NCI-H526 treated with DMSO at 0.1 percent for 48 hours (cell line): ENCODE data around the gene BCR.

Experiments used
- DNase-seq: peaks from one replicate; lab custom pipeline; 2025; lab: John Stamatoyannopoulos, UW

BCR gene

DNA sequence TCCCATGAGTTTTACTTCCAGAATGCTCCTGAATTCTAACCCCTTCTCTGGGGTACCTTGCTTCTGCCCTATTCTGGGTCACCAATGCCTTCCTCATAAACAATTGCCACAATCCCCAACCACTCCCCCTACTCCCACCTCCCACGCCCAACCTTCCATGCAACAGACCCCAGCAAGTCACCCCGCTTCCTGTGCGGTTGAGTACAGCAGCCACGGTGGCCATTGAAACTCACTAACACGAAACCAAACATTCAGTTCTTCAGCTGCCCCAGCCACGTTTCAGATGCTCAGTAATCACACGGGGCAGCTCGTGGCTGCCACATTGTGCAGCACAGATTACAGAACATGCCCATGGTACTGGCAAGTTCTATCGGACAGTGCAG lies 3.7 kb upstream of the BCR start:
- DNase-seq: no peak

DNA sequence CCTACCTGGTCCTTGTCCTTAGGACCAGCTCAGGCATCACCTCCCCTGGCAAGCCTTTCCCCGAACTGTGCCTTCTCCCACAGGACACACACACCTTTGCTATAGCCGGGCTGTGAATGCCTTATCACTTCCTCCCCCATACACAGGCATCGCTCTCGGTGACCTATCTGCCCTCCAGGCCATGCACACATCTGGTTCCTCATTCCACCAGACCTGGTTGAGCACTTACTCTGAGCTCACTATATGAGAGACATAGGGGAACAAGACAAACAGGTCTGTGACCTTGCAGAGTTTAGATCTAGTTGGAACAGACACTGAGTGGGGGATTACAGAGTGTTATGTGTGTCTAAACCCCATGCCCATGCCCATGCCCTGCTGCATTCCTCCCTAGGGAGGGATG lies 3.1 kb upstream of the BCR start:
- DNase-seq: no peak

DNA sequence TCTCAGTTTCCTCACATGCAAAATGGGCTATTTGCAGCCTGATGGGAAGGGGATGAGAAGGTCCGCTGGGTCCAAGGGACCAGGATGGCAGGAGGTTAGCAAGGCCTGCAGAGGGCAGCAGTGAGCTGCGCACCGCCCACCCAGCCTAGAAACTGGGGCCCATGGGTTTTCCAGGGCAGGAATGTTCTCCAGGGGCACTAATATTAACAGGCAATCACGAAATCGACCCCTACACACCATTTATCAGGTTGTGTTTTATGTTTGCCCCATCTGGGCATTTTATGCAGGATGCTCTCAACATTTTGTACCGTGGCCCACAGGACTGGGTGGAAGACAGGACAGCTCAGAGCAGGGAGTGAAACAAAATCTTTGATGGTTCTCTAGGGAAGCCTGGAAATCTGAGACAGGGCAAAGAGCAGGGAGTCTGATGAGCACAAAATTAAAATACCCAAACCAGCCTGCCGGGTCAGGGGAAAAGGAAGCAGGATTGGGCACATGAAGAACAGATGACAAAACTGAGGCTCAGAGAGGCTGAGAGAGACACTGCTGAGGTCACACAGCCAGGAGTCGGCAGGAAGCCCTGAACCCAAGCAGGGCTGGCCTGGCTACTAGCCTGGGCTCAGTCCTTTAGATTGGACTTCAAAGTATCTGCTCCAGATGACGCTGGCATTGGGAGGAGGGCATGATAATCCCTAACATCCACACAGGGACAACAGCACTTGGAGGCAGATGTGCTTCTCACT lies 1.6 kb upstream of the BCR start:
- peak; percentile 66 for DNase-seq

DNA sequence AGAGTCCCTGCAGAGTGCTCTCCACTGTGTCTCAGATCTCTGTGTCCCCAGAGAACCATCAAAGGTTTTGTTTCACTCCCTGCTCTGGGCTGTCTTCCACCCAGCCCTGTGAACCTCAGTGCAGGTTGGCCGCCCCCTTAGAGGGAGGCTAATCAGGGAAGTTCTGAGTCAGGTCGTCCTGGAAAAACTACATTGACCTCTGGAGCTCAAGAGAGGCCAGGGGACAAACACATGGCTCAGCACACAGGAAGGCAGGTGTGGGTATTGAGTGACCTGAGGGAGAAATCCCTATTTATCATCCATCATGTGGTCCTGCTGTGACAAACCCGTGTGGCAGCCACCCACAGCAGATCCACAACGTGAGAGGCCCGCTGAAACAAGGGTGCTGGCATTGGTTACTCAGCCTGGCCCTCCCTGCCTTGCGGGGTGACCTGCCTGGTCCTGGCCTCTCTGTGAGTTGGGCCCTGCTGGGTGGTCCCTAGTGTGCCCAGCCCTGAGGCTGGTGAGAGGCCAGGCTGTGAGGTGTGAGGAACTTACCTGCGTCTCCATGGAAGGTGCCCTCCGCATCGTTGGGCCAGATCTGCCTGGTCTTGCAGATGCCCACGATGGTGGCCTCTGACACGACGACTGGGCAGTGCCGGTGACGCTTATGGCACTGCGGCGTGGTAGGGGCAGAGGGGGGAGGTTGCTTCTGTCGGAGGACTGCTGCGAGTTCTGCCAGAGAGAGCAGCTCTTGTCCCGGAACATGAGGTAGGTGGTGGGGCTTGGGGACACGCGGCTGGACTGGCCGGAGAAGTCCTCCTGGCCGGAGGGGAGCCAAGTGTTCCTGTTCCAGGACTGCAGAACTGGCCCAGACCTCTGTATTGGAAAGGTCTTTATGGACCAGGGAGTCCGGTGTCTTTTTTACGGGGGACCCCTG lies 669 bp upstream of the BCR start:
- DNase-seq: no peak

DNA sequence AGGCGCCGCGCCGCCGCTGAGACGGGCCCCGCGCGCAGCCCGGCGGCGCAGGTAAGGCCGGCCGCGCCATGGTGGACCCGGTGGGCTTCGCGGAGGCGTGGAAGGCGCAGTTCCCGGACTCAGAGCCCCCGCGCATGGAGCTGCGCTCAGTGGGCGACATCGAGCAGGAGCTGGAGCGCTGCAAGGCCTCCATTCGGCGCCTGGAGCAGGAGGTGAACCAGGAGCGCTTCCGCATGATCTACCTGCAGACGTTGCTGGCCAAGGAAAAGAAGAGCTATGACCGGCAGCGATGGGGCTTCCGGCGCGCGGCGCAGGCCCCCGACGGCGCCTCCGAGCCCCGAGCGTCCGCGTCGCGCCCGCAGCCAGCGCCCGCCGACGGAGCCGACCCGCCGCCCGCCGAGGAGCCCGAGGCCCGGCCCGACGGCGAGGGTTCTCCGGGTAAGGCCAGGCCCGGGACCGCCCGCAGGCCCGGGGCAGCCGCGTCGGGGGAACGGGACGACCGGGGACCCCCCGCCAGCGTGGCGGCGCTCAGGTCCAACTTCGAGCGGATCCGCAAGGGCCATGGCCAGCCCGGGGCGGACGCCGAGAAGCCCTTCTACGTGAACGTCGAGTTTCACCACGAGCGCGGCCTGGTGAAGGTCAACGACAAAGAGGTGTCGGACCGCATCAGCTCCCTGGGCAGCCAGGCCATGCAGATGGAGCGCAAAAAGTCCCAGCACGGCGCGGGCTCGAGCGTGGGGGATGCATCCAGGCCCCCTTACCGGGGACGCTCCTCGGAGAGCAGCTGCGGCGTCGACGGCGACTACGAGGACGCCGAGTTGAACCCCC lies 798 bp downstream of the BCR start:
- DNase-seq: no peak

DNA sequence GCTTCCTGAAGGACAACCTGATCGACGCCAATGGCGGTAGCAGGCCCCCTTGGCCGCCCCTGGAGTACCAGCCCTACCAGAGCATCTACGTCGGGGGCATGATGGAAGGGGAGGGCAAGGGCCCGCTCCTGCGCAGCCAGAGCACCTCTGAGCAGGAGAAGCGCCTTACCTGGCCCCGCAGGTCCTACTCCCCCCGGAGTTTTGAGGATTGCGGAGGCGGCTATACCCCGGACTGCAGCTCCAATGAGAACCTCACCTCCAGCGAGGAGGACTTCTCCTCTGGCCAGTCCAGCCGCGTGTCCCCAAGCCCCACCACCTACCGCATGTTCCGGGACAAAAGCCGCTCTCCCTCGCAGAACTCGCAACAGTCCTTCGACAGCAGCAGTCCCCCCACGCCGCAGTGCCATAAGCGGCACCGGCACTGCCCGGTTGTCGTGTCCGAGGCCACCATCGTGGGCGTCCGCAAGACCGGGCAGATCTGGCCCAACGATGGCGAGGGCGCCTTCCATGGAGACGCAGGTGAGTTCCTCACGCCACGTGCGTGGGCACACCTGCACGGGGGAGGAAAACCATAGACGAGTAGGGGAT lies 1.5 kb downstream of the BCR start:
- no peak for DNase-seq

DNA sequence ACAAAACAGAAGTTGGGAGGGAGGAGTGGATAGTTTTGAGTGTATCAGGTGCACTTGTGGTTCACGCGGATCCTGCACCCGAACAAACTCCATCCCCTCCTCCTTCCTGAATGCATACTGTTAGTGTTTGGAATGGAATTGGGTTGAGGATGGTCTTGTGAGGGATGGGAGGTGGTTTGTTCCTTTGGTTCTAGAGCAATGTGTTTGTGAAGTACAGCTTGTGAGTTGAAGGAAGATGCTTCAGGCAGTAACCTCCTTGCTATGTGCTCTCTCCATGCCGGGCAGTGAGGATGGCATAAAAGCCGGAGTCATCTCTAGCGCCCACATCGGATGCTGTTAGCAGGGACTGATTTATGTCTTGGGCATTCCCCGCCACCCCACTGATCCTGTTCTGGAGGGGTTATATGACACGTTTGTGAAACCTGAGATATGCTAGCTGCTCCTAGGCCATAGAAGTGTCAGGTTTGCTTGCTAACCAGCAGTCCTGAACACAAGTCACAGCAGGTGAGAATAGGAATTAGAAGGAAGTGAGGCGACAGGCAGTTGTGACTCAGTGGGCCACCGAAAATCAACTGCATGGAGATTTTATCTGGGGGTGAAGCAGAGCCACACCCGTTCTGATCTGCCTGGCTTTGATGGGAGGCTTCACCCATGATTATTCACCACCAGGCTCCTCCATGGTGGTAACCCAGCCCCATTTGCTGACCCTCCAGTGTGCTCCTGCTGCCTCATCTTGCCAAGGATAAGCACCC lies 2.2 kb downstream of the BCR start:
- peak; percentile 33 for DNase-seq

DNA sequence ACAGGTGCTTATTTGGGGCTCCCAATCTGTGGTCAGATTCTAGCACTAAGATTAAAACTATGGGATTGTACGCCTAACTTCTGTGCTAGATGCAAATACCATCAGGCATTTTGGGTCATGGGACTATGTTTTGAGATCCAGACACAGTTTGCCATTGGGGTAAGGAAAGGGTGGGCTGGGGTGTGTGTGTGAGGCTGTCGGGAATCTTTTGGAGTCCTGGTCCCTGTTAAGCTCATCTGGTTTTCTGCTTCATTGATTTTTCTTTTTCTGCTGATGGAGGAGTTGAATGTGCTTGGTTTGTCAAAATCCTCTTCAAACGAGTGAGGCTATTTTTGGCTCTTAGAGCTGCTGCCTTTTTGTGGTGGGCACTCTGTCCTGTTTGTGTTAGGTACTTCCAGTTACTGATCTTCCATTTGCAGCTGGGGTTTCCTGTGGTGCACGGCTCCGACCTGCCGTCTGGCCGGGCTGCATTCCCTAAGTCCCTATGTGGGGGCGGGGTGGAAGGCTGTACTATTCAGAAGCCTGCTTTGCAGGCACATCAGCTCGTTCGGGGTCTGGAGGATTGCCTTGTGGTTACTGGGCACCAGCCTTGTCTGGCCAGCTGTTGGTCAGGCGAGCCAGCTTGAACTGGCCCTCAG lies 2.9 kb downstream of the BCR start:
- DNase-seq: no peak

DNA sequence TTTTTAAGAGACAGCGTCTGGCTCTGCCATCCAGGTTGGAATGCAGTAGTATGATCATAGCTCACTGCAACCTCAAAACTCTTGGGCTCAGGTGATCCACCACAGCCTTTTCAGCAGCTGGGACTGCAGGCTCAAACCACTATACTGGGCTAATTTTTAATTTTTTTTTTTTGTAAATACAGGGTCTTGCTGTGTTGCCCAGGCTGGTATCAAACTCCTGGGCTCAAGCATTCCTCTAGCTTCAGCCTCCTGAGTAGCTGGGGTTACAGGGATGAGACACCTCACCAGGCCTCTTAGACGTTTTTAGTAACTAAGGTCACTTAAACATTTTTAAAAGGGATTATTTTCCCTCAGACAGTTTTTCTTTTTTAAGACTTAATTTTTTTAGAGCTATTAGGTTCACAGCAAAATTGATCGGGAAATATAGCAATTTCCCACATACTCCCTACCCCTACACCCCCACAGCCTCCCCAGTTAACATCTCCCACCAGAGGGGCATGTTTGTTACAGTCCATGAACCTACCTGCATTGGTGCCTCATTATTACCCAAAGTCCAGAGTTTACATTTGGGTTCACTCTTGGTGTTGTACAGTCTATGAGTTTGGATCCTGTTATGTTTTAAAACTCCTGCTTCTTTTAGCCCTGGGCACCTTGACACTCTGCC lies 3.9 kb downstream of the BCR start:
- no peak for DNase-seq

DNA sequence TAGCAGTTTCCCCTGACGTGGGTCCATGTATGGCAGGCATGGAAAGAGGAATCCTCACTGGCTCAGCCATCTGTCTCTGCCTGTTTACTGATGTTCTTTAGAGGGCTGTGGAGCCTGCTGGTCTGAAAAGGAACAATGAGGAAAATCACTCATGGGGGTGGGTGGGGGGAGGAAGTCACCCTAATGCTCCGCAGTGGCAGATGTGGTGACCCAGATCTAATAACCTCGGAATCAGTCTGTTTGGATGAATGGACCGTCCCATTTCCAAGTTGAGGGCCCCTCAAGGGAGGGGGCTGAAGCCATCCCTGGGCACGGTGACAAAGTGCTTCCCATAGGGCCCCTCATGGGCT lies 4.4 kb downstream of the BCR start:
- DNase-seq: no peak

DNA sequence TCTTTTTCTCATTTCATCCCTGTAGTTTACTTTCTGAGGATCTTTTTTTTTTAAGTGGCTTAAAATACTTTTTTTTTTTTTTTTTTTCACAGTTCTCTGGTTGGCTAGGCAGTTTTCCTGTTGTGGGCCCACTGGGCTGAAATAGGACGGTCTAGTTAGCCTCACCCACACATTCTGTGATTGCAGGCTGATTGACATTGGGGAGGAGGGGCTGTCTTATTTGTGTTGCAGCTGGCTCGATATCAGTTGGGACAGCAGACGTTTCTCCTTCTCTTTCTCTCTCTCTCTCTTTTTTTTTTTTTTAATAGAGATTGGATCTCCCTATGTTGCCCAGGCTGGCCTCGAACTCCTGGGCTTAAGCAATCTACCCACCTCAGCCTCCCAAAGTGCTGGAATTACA lies 6.9 kb downstream of the BCR start:
- DNase-seq: no peak

DNA sequence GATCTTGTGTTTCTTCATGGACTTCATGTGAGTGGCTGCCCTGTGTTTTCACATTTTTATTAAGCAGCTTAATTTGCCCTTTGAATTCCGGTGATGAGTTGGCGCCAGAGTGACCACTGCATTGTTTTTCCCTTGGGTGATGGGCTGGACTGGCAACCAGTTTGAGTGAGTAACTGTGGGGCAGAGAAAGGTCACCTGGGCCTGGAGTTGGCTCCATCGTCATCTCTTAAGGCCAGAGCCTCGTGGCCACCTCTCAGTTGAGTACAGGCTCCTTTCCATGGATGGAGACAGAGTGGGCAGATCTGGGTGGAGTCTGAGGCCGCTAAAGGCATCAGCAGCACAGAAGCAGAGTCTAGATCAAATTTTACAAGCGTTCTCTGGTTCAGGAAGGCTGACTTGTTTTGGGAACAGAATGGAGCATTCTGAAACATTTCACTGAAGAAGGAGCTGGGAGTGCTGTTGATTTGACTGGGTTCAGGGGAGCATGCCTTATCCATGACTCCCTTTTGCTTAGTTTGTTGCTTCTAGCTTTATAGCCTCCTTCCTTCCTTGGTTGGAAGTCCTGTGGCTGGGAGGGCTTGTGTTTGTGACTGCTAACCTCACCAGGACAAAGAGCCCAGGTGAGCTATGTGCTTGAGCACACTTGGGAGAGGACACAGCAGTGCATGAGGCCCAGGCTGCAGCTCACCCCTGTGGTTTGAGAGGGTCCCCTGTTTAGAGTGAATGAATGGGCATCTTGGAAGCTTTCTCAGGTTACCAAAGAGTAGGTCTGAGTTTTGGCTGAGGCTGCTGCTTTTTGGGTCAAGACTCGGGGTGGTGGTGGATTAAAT lies 7.8 kb downstream of the BCR start:
- no peak for DNase-seq

DNA sequence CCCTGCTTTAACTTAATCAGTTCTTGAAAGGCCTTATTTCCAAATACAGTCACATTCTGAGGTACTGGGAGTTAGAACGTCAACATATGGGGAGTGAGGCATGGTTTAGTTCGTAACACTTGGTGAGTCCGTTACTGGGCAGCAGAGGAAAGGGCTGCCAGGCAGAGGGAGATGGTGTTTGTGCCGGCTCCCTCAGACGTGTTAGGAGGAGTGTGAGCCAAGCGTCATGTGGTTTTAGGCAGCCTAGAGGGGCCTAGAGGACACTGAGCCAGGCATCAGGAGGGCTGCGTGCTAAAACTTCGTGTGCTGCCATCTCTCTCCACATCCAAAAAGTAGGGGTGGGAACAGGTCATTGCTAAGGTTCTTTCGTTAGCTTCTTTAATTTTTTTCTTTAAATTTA lies 10.2 kb downstream of the BCR start:
- DNase-seq: no peak

DNA sequence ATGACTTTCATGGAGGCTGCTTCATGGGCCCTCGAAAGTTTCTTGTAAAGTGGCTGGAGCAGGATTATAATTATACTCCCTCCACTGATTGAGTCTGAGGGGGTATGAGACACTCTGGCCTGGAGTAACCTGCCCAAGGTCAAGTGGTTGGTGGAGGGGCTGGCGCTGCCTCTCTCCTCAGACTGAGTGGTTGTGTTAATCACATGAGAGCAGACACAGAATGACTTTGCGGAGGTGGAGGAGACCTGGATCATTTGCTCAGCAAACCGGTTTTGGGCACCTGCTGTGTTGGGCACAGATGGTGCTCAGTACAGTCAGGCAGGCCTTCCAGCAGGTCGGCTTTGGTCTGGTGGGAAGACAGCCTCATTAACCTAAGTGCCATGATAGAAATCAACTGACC lies 11.8 kb downstream of the BCR start:
- DNase-seq: no peak

DNA sequence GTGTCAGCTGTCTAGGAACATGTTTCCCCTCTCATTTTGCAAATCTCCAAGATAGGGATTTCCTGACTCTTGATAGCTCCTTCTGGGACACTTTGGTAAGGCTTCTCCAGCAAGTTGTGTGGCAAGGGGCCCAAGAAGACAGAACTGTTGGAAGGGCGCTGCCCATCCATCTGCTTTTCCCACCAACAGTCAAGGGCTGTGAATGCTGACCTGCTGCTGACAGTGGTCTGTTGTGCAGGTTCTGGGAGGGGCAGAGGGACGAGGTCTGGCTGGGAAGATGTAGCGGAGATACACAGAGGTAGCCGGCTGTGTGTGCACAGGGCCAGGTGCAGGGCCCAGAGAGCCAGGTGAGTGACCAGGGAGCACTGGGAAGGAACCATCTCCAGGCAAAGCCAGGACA lies 12.2 kb downstream of the BCR start:
- DNase-seq: no peak

DNA sequence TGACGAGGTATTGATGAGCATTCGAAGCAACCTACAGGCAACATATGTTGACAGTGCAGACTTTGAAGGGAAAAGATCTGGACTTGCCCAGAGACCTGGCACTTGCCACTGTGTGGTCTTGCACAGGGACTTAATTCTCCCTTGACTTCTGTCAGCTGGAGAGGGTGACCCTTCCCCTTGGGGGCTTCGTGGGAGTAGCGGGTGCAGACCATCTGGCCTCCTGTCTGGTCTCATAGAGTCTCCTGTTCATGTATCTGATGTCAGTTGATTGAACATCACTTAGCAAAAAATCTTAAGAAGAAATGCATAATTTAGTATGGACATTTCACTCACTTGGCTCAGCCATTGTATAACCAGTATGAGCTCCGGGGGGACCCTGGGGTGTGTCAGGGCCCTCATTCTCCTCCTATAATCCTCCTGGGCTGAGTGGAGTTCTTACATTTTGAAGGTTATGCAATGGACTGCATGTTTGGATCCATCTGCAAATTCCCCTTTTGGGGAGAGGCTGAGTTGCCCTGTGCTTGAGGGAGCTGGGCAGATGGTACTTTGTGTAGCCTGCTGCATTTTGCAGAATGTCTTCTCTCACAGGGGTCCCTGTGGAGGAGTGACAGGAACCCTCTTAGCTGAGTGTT lies 13.0 kb downstream of the BCR start:
- DNase-seq: no peak

DNA sequence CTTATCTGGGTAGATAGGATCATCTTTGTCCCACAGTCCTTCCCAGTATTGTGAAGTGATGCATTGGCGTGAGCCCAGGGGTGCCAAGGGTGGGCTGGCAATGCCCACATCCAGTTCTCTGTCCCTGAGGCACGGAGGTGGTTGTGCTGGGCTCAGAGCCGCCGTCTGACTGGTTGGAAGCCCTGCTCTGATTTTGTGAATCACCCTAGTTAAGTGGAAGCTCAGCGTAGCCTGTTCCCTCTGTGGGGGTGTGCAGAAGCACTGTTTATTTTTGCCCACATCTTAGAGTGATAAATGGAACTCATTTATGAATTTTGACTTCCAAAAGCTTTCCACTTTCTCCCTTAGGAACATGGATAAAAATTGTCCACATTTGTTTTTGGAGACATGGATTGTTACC lies 13.6 kb downstream of the BCR start:
- no peak for DNase-seq

DNA sequence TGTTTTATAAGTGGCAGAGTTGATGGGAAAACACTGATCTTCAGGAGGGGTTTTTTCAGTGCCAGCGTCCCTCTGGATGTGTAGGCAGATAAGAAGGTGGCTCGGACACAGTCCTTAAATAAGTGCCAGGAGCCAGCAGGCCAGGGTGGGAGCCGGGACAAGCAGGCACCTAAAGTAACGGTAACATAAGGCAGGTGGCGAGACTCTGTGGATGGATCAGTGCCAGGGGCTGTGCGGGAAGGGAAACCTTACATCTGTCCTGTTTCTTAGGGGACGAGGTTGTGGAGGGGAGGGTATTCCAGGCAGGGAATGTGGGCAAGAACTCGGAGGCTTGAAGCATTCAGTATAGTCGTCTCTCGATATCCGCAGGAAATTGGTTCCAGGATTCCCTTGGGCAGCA lies 15.9 kb downstream of the BCR start:
- DNase-seq: no peak

DNA sequence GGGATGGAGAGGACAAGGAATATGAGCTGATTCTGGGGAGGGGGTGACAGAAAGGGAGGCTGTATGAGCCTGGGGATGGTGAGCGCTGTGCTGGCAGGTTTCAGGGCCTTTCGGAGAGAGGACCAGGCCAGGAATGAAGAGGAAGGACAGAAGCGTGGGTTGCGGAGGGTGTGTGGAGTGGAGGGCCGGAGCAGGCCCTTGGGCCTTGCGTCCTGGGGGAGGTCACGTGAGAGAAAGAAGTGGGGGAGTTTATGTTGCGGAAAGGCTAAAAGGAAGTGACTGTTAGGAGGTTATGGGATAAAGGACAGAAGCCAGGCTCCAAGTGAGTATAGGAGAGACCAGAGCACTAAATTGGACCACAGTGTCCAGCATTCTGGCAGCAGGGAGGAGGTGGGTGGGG lies 17.5 kb downstream of the BCR start:
- DNase-seq: no peak
